ENCODE data around the gene TBCA. TPM values are rescaled to one million over a fixed set of nuclear protein-coding genes. Genes with fewer than 3 reads are reported as not detected.

Gene TBCA
- total RNA-seq, 1 experiment from 2014 or later = 302 TPM

GRCh38 chr5:77733130-77733529, 43.0 kb downstream of the TBCA start:
- Histone ChIP-seq H3K27ac (ENCODE audit: low read length) (no peak overlapping the region), H3K4me3 (ENCODE audit: low read depth in 2 of 2, low read length in 2 of 2) (no peak overlapping the region), H3K36me3 (ENCODE audit: control insufficient read depth, insufficient read depth, low read length) (no peaks in the 10 kb centered on the region), H3K4me1 (ENCODE audit: control insufficient read depth, insufficient read depth, low read length) (no peaks in the 10 kb centered on the region; the same call in 1 of the 2 replicates), H3K27me3 (ENCODE audit: control insufficient read depth, insufficient read depth, low read length) (no peaks in the 10 kb centered on the region), H3K9me3 (ENCODE audit: control insufficient read depth, insufficient read depth, low read depth, low read length) (no peaks in the 10 kb centered on the region)
- TF ChIP-seq POLR2AphosphoS5 (IDR thresholded peaks at IDR 0.05; ENCODE audit: low read depth, low read length) (no peak), CTCF (IDR thresholded peaks at IDR 0.05) (no peak), TCF7L2 (IDR thresholded peaks at IDR 0.05; ENCODE audit: low read depth, low read length) (no peak)
- in situ Hi-C loops (cut with HindIII; ENCODE audit: low pct_unique_long_range_greater_than_20kb, low sequenced_read_pairs) (no loop called here), intact Hi-C loops (cut with micrococcal nuclease; ENCODE audit: unreplicated experiment) (no loop called here)
- BruUV-seq (replicated peaks) = no TSS peak
- CTCF ChIA-PET = no interaction called here
- ATAC-seq (no peak), DNase-seq (ENCODE audit: low read depth, low spot score) (no peak)
- POLR2A ChIA-PET = no interaction called here

DNA sequence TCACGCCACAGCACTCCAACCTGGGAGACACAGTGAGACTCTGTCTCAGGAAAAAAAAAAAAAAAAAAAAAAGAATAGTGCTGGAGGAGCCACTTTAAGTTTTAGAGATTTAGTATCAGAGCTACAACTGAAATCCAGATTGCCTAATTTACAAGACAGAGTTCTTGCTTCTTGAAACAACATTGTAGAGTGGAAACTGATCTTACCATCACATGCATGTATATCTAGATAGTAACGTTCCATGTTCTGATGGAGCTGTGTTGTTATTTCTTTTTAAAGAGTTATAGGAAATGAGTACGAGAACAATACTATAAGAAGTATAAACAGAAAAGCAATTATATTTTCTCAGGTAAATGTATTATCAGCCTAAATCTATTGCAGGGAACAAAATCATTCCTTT, 48.9 kb downstream of the TBCA start:
- ATAC-seq (no peak), DNase-seq (ENCODE audit: low read depth, low spot score) (no peak)
- TF ChIP-seq TCF7L2 (IDR thresholded peaks at IDR 0.05; ENCODE audit: low read depth, low read length) = no peak
- no peak for TF ChIP-seq SIN3A (IDR thresholded peaks at IDR 0.05; ENCODE audit: borderline replicate concordance, insufficient read depth, low read depth, low read length)
- no peak for TF ChIP-seq POLR2AphosphoS5 (IDR thresholded peaks at IDR 0.05; ENCODE audit: low read depth, low read length)
- no peak for TF ChIP-seq CTCF (IDR thresholded peaks at IDR 0.05)
- TF ChIP-seq, protein P1, sequence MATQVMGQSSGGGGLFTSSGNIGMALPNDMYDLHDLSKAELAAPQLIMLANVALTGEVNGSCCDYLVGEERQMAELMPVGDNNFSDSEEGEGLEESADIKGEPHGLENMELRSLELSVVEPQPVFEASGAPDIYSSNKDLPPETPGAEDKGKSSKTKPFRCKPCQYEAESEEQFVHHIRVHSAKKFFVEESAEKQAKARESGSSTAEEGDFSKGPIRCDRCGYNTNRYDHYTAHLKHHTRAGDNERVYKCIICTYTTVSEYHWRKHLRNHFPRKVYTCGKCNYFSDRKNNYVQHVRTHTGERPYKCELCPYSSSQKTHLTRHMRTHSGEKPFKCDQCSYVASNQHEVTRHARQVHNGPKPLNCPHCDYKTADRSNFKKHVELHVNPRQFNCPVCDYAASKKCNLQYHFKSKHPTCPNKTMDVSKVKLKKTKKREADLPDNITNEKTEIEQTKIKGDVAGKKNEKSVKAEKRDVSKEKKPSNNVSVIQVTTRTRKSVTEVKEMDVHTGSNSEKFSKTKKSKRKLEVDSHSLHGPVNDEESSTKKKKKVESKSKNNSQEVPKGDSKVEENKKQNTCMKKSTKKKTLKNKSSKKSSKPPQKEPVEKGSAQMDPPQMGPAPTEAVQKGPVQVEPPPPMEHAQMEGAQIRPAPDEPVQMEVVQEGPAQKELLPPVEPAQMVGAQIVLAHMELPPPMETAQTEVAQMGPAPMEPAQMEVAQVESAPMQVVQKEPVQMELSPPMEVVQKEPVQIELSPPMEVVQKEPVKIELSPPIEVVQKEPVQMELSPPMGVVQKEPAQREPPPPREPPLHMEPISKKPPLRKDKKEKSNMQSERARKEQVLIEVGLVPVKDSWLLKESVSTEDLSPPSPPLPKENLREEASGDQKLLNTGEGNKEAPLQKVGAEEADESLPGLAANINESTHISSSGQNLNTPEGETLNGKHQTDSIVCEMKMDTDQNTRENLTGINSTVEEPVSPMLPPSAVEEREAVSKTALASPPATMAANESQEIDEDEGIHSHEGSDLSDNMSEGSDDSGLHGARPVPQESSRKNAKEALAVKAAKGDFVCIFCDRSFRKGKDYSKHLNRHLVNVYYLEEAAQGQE (IDR thresholded peaks at IDR 0.05; ENCODE audit: insufficient read depth in 1 of 2, low read depth in 2 of 2, low read length in 1 of 2) = no peak
- intact Hi-C loops (cut with micrococcal nuclease; ENCODE audit: unreplicated experiment) = no loop called here
- no peaks in the 10 kb centered on the region for H3K36me3 ChIP-seq (ENCODE audit: control insufficient read depth, insufficient read depth, low read length)
- in situ Hi-C loops (cut with HindIII; ENCODE audit: low pct_unique_long_range_greater_than_20kb, low sequenced_read_pairs) = no loop called here
- no peaks in the 10 kb centered on the region for H3K27me3 ChIP-seq (ENCODE audit: control insufficient read depth, insufficient read depth, low read length)
- no peak overlapping the region for H3K27ac ChIP-seq (ENCODE audit: low read length)
- no peak overlapping the region for H3K4me3 ChIP-seq (ENCODE audit: low read depth in 2 of 2, low read length in 2 of 2)
- no TSS peak for BruUV-seq (replicated peaks)
- H3K9me3 ChIP-seq (ENCODE audit: control insufficient read depth, insufficient read depth, low read depth, low read length) = no peaks in the 10 kb centered on the region
- CTCF ChIA-PET = no interaction called here
- POLR2A ChIA-PET = interaction anchor here (0.7 kb wide), 1 partner anchor 47 kb away, joined by 13 read pairs; no protein-coding TSS in a partner anchor
- no peaks in the 10 kb centered on the region; the same call in 1 of the 2 replicates for H3K4me1 ChIP-seq (ENCODE audit: control insufficient read depth, insufficient read depth, low read length)

Data from Panc1 (cell line).